GM12878 (cell line): ENCODE measurements around the gene BRF1.

ENCODE experiments used
- POLR2A ChIP-seq: IDR thresholded peaks from 2 replicates; pipeline ENCODE4 v1.6.1; 2011; ENCODE audit warnings: low read depth, mild to moderate bottlenecking, low read length
- RCOR1 ChIP-seq: conservative IDR thresholded peaks from 2 replicates; pipeline ENCODE4 v1.6.1; 2012; ENCODE audit warnings: low read depth, low read length, improper control_type of control experiment
- ZBED1 ChIP-seq: IDR thresholded peaks from 2 replicates; pipeline ENCODE4 v1.6.1; 2016; ENCODE audit warnings: borderline replicate concordance
- ZBTB4 ChIP-seq: fragments of 450-650 bp; formaldehyde crosslinking; IDR thresholded peaks from 2 replicates; pipeline ENCODE4 v1.4.0; 2022; ENCODE audit warnings: mild to moderate bottlenecking, moderate library complexity

- no peak for TF ChIP-seq RCOR1
- no peak for TF ChIP-seq ZBTB4 (CRISPR knock-in tag)
- TF ChIP-seq POLR2A: no peak
- TF ChIP-seq ZBED1: no peak
These were observed 4.5 kb upstream of the BRF1 start for GRCh38 chr14:105305345-105305744.
